ENCODE measurements around the gene CD47. TPM values are rescaled to one million over a fixed set of nuclear protein-coding genes. Genes with fewer than 3 reads are reported as not detected.

The CD47 gene
- total RNA-seq, 1 experiment from 2014 or later: 15.5 TPM

GRCh38 chr3:108044699-108045098, 46.1 kb downstream of the CD47 start:
- Histone ChIP-seq H3K36me3 (ENCODE audit: control insufficient read depth, insufficient read depth, low read length) (no peaks in the 10 kb centered on the region), H3K4me3 (ENCODE audit: low read depth, low read length) (no peak overlapping the region), H3K4me1 (no peaks in the 10 kb centered on the region), H3K9me3 (no peaks in the 10 kb centered on the region), H3K27me3 (replicated peaks; ENCODE audit: control insufficient read depth, insufficient read depth, low read length) (no peaks in the 10 kb centered on the region)
- Mint-ChIP-seq H3K27ac (ENCODE audit: unreplicated experiment) (no peak overlapping the region), H3K9me3 (ENCODE audit: unreplicated experiment) (no peaks in the 10 kb centered on the region), H3K36me3 (ENCODE audit: insufficient read depth, unreplicated experiment) (no peaks in the 10 kb centered on the region), H3K27me3 (ENCODE audit: insufficient read depth, unreplicated experiment) (peaks cover 3% of the 10 kb centered on the region), H3K4me1 (ENCODE audit: low read depth, unreplicated experiment) (no peaks in the 10 kb centered on the region), H3K4me3 (ENCODE audit: unreplicated experiment) (no peak overlapping the region)
- intact Hi-C loops (cut with micrococcal nuclease; ENCODE audit: unreplicated experiment): no loop called here
- no TSS peak for BruUV-seq (replicated peaks)
- DNase-seq: no peak
- TF ChIP-seq CTCF (IDR thresholded peaks at IDR 0.05; ENCODE audit: insufficient read depth in 1 of 2, low read depth in 1 of 2, low read length in 1 of 2, severe bottlenecking in 1 of 2, unreplicated experiment in 1 of 2): no peak
- ChIA-PET POLR2A (no interaction called here), CTCF (interaction anchor here (0.6 kb wide), 2 partner anchors 382 to 808 kb away, joined by 3 to 4 read pairs; no protein-coding TSS in a partner anchor)

GRCh38 chr3:108042300-108042699, 48.5 kb downstream of the CD47 start:
- no peaks in the 10 kb centered on the region for H3K4me1 ChIP-seq
- H3K36me3 ChIP-seq (ENCODE audit: control insufficient read depth, insufficient read depth, low read length): no peaks in the 10 kb centered on the region
- CTCF ChIA-PET: no interaction called here
- DNase-seq: no peak
- BruUV-seq (replicated peaks): no TSS peak
- Mint-ChIP-seq H3K9me3 (ENCODE audit: unreplicated experiment) (no peaks in the 10 kb centered on the region), H3K36me3 (ENCODE audit: insufficient read depth, unreplicated experiment) (no peaks in the 10 kb centered on the region), H3K27ac (ENCODE audit: unreplicated experiment) (no peak overlapping the region), H3K27me3 (ENCODE audit: insufficient read depth, unreplicated experiment) (peaks cover 3% of the 10 kb centered on the region), H3K4me1 (ENCODE audit: low read depth, unreplicated experiment) (no peaks in the 10 kb centered on the region), H3K4me3 (ENCODE audit: unreplicated experiment) (no peak overlapping the region)
- H3K4me3 ChIP-seq (ENCODE audit: low read depth, low read length): no peak overlapping the region
- no peaks in the 10 kb centered on the region for H3K27me3 ChIP-seq (replicated peaks; ENCODE audit: control insufficient read depth, insufficient read depth, low read length)
- TF ChIP-seq CTCF (IDR thresholded peaks at IDR 0.05; ENCODE audit: insufficient read depth in 1 of 2, low read depth in 1 of 2, low read length in 1 of 2, severe bottlenecking in 1 of 2, unreplicated experiment in 1 of 2): no peak
- POLR2A ChIA-PET: no interaction called here
- no peaks in the 10 kb centered on the region for H3K9me3 ChIP-seq
- intact Hi-C loops (cut with micrococcal nuclease; ENCODE audit: unreplicated experiment): no loop called here

- intact Hi-C loops (cut with micrococcal nuclease; ENCODE audit: unreplicated experiment): no loop called here
These were observed 49.6 kb downstream of the CD47 start for GRCh38 chr3:108041253-108041652.

More at GRCh38 chr3:108041253-108041652, 49.6 kb downstream of the CD47 start:
- Mint-ChIP-seq H3K27ac (ENCODE audit: unreplicated experiment) (no peak overlapping the region), H3K27me3 (ENCODE audit: insufficient read depth, unreplicated experiment) (peaks cover 3% of the 10 kb centered on the region), H3K4me1 (ENCODE audit: low read depth, unreplicated experiment) (no peaks in the 10 kb centered on the region), H3K36me3 (ENCODE audit: insufficient read depth, unreplicated experiment) (no peaks in the 10 kb centered on the region), H3K9me3 (ENCODE audit: unreplicated experiment) (no peaks in the 10 kb centered on the region), H3K4me3 (ENCODE audit: unreplicated experiment) (no peak overlapping the region)
- POLR2A ChIA-PET: no interaction called here
- Histone ChIP-seq H3K36me3 (ENCODE audit: control insufficient read depth, insufficient read depth, low read length) (no peaks in the 10 kb centered on the region), H3K9me3 (no peaks in the 10 kb centered on the region), H3K4me3 (ENCODE audit: low read depth, low read length) (no peak overlapping the region), H3K4me1 (no peaks in the 10 kb centered on the region), H3K27me3 (replicated peaks; ENCODE audit: control insufficient read depth, insufficient read depth, low read length) (no peaks in the 10 kb centered on the region)
- no peak for TF ChIP-seq CTCF (IDR thresholded peaks at IDR 0.05; ENCODE audit: insufficient read depth in 1 of 2, low read depth in 1 of 2, low read length in 1 of 2, severe bottlenecking in 1 of 2, unreplicated experiment in 1 of 2)
- CTCF ChIA-PET: no interaction called here
- DNase-seq: no peak
- no TSS peak for BruUV-seq (replicated peaks)

All from Caco-2 (cell line).